Psoas muscle (tissue), 8 donors: ENCODE data around the gene IFNL2. TPM values are rescaled to one million over a fixed set of nuclear protein-coding genes. Genes with fewer than 3 reads are reported as not detected.

Experiments used
- ATAC-seq, 4 donors: fragments of 200-7000 bp; cut with Tn5 transposase; one replicate each; pipeline ENCODE4 v1.9.1; 2020; ENCODE audit warnings: moderate library complexity in 3 of 4, mild to moderate bottlenecking in 2 of 4
- DNase-seq, 2 donors: peaks; one replicate each; pipeline ENCODE4 v3.0.0-alpha.2; 2020
- H3K27ac ChIP-seq: fragments of 200-600 bp; one replicate; pipeline ENCODE4 v1.8.0; 2022
- H3K27me3 ChIP-seq, 3 donors: fragments of 200-600 bp in 1 of 3; one replicate each; pipeline versions ENCODE4 v1.6.1 to v1.8.0; 2013 to 2022; ENCODE audit warnings: low read length in 2 of 3, mild to moderate bottlenecking in 2 of 3, moderate library complexity in 1 of 3; ENCODE audit not compliant: insufficient read depth in 3 of 3
- H3K36me3 ChIP-seq, 2 donors: fragments of 200-600 bp in 1 of 2; one replicate each; pipeline versions ENCODE4 v1.6.1 to v1.8.0; 2013 to 2022; ENCODE audit warnings: low read depth in 1 of 2, mild to moderate bottlenecking in 1 of 2, moderate library complexity in 1 of 2; ENCODE audit not compliant: insufficient read depth in 1 of 2
- H3K4me1 ChIP-seq: fragments of 200-600 bp; one replicate; pipeline ENCODE4 v1.8.0; 2022
- H3K4me3 ChIP-seq: fragments of 200-600 bp; one replicate; pipeline ENCODE4 v1.8.0; 2022; ENCODE audit warnings: mild to moderate bottlenecking
- H3K9me3 ChIP-seq: fragments of 200-600 bp; one replicate; pipeline ENCODE4 v1.8.0; 2022
- WGBS, 3 donors: extraction: QIAGEN DNeasy Blood & Tissue Kit; methylation state at CpG; one replicate each; pipeline versions ENCODE4 v1.1.6 to v1.1.7; 2013; 5-methylcytosine and 5-hydroxymethylcytosine counted together
- intact Hi-C, 2 donors: fragments of 100-400 bp; cut with DNase I; formaldehyde crosslinking; loops; one replicate each; pipeline versions ENCODE4 v1.11.0 to v1.14.2; 2022
- polyA plus RNA-seq, 3 donors: library from polyadenylated mRNA; stranded (reverse); fragments of 200-250 nt; gene quantifications; one replicate each; pipeline ENCODE4 v1.2.3, GENCODE V29; 2013
- total RNA-seq, 4 donors: library from RNA; stranded (reverse); fragmentation: NEBNext Ultra II Directional in 2 of 4; extraction: Animal tissue kit (Norgen Biotek cat#: 25700) in 2 of 4; gene quantifications; one replicate each; pipeline versions ENCODE4 v1.2.1 to v1.2.4, GENCODE V29; 2021 to 2023
- TF ChIP-seq, protein P1 (sequence below): fragments of 200-600 bp; IDR thresholded peaks from one replicate; pipeline ENCODE4 v1.8.0; 2022; ENCODE audit warnings: antibody characterized with exemption
- donor health status: healthy with polysubstance abuse.
- donor health status: DM: no; HTN: no; CAD: no; lungs with moderate emphysema.
- donor health status: Bipolar disorder and iron deficiency.
- donor health status: healthy.
- donor health status: DM: yes; HTN: yes; CAD: no.
- donor health status: DM: no; HTN: no; CAD: no.
- donor health status: DM: no; HTN: no; CAD: no.
- donor health status: DM: yes; HTN: yes; CAD: no.

Gene IFNL2
- total and polyA plus RNA-seq, 7 donors: not detected

DNA sequence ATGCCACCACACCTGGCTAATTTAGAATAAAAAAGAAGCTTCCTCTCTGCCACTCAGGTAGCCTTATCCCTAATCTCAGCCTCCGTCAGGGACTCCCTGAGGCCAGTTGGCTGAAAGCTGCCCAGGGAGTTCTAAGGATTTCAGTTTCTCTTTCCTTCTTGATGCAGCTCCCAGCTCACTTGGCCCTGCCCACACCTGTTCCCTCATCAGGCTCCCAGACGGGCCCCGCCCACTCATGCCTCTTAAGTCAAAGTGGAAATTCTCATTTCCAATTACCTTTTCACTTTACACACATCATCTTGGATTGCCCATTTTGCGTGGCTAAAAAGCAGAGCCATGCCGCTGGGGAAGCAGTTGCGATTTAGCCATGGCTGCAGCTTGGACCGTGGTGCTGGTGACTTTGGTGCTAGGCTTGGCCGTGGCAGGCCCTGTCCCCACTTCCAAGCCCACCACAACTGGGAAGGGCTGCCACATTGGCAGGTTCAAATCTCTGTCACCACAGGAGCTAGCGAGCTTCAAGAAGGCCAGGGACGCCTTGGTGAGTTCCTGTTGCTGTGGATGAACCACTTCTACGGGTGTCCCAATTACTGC lies 28.0 kb downstream of the IFNL2 start, which contains the start of gene IFNL1:
TSS of gene IFNL1 (plus strand) at position 353 of the 591 bp plus-strand sequence. CDS start at position 368, 15 bp downstream.
- no peaks in the 10 kb centered on the region for H3K36me3 ChIP-seq
- no peak within 1 kb of the TSS for H3K27ac ChIP-seq
- H3K9me3 ChIP-seq: no peaks in the 10 kb centered on the region
- H3K27me3 ChIP-seq: peaks cover 0 to 26% (median 5%) of the 10 kb centered on the region in 3 donors
- TF ChIP-seq, protein P1, sequence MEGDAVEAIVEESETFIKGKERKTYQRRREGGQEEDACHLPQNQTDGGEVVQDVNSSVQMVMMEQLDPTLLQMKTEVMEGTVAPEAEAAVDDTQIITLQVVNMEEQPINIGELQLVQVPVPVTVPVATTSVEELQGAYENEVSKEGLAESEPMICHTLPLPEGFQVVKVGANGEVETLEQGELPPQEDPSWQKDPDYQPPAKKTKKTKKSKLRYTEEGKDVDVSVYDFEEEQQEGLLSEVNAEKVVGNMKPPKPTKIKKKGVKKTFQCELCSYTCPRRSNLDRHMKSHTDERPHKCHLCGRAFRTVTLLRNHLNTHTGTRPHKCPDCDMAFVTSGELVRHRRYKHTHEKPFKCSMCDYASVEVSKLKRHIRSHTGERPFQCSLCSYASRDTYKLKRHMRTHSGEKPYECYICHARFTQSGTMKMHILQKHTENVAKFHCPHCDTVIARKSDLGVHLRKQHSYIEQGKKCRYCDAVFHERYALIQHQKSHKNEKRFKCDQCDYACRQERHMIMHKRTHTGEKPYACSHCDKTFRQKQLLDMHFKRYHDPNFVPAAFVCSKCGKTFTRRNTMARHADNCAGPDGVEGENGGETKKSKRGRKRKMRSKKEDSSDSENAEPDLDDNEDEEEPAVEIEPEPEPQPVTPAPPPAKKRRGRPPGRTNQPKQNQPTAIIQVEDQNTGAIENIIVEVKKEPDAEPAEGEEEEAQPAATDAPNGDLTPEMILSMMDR: no peak
- ATAC-seq: no peak
- no peak within 1 kb of the TSS for H3K4me3 ChIP-seq
- 68 to 74% (median 73%) methylated on average over 11 of the region's 11 CpGs for WGBS, 3 donors
- no peaks in the 10 kb centered on the region for H3K4me1 ChIP-seq
- DNase-seq: no peak
- intact Hi-C loops: no loop called here

DNA sequence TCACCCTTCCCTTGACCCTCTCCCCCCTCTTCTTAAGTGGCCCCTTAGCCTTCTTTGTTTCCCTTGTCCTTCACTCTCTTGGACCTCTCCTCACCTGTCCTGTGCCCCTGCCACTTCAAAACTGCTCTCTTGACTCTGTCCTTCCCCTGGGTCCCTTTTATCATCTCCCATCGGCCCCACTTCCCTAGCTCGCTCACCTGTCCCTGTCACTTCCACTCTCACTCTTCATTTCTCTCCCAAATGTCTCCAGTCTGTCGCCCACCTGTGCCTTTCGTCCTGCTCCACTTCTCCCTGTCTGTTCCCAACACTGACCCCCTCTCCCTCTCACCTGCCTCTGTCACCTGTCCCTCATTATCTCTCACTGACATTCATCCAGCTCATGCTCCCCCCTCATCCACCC lies 28.7 kb downstream of the IFNL2 start:
- intact Hi-C loops: no loop called here
- Histone ChIP-seq H3K27me3 (peaks cover 0 to 26% (median 5%) of the 10 kb centered on the region in 3 donors), H3K9me3 (no peaks in the 10 kb centered on the region), H3K4me1 (no peaks in the 10 kb centered on the region), H3K27ac (no peak overlapping the region), H3K36me3 (no peaks in the 10 kb centered on the region), H3K4me3 (no peak overlapping the region)
- TF ChIP-seq, protein P1: no peak
- ATAC-seq (no peak), DNase-seq (no peak)
- WGBS, 3 donors: 60 to 63% (median 60%) methylated on average over 4 of the region's 4 CpGs

DNA sequence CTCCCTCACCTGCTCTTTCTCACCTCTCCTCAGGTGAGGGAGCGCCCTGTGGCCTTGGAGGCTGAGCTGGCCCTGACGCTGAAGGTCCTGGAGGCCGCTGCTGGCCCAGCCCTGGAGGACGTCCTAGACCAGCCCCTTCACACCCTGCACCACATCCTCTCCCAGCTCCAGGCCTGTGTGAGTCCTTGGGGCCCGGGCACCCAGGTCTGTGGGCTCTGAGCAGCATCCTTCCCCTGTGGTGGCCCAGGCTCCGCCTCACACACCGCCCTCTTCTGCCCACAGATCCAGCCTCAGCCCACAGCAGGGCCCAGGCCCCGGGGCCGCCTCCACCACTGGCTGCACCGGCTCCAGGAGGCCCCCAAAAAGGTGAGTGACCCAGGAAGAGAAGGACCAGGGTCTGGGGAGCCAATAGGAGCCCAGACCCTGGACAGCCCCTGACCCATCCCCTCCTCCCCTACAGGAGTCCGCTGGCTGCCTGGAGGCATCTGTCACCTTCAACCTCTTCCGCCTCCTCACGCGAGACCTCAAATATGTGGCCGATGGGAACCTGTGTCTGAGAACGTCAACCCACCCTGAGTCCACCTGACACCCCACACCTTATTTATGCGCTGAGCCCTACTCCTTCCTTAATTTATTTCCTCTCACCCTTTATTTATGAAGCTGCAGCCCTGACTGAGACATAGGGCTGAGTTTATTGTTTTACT lies 29.9 kb downstream of the IFNL2 start:
- Histone ChIP-seq H3K4me1 (no peaks in the 10 kb centered on the region), H3K9me3 (no peaks in the 10 kb centered on the region), H3K4me3 (no peak overlapping the region), H3K27ac (no peak overlapping the region), H3K27me3 (peaks cover 0 to 26% (median 5%) of the 10 kb centered on the region in 3 donors), H3K36me3 (no peaks in the 10 kb centered on the region)
- TF ChIP-seq, protein P1: no peak
- ATAC-seq (no peak), DNase-seq (peak in 1 of 2 donors; percentile 55)
- intact Hi-C loops: no loop called here
- 56 to 61% (median 61%) methylated on average over 17 of the region's 17 CpGs for WGBS, 3 donors

DNA sequence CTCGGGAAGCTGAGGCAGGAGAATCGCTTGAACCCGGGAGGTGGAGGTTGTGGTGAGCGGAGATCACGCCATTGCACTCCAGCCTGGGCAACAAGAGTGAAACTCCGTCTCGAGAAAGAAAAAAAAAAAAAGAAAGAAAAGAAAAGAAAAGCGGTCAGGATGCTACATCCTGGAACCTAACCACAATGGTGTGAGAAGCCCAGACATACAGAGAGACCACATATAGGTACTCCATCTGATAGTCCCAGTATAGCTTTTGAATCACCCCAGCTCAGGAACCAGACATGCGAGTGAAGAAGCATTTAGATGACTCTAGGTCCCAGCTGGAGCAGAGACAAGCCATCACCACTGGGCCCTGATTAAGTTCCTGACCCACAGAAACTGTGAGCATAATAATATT lies 31.2 kb downstream of the IFNL2 start:
- H3K4me1 ChIP-seq: no peaks in the 10 kb centered on the region
- H3K9me3 ChIP-seq: no peaks in the 10 kb centered on the region
- 89 to 93% (median 90%) methylated on average over 9 of the region's 9 CpGs for WGBS, 3 donors
- no peak for DNase-seq
- TF ChIP-seq, protein P1: no peak
- H3K4me3 ChIP-seq: no peak overlapping the region
- ATAC-seq: no peak
- peaks cover 0 to 33% (median 5%) of the 10 kb centered on the region in 3 donors for H3K27me3 ChIP-seq
- intact Hi-C loops: no loop called here
- no peaks in the 10 kb centered on the region for H3K36me3 ChIP-seq
- no peak overlapping the region for H3K27ac ChIP-seq
